Hepatic stellate cell (primary cell): ENCODE measurements around the gene CTDP1.

Experiments
- DNase-seq: peaks from one replicate; pipeline ENCODE4 v3.0.0; 2011; ENCODE audit warnings: low spot score

CTDP1 gene

DNA sequence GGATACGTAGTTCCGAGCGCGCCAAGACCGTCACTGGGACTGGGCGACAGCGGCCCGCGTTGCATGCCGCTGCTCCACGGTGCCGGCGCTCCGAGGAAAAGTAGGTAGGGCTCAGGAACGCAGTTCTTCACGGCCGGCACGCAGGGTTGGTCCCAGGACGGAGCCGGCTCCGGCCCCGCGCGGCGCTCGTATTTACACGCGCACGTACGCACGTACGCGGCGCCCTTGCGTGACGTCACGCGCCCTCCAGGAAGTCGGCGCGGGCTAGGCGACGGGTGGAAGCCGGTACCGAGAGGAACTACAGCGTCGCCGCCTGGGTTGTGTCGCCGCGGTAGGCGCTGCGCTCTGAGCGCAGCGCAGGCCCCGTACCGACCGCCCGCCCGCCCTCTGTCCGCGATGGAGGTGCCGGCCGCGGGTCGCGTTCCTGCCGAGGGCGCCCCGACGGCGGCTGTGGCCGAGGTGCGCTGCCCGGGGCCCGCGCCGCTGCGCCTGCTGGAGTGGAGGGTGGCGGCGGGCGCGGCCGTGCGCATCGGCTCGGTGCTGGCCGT, at the start of gene CTDP1:
TSS of gene CTDP1 (plus strand) at position 252 of the 548 bp plus-strand sequence. CDS start at position 397, 145 bp downstream.
- peak; percentile 94 for DNase-seq

DNA sequence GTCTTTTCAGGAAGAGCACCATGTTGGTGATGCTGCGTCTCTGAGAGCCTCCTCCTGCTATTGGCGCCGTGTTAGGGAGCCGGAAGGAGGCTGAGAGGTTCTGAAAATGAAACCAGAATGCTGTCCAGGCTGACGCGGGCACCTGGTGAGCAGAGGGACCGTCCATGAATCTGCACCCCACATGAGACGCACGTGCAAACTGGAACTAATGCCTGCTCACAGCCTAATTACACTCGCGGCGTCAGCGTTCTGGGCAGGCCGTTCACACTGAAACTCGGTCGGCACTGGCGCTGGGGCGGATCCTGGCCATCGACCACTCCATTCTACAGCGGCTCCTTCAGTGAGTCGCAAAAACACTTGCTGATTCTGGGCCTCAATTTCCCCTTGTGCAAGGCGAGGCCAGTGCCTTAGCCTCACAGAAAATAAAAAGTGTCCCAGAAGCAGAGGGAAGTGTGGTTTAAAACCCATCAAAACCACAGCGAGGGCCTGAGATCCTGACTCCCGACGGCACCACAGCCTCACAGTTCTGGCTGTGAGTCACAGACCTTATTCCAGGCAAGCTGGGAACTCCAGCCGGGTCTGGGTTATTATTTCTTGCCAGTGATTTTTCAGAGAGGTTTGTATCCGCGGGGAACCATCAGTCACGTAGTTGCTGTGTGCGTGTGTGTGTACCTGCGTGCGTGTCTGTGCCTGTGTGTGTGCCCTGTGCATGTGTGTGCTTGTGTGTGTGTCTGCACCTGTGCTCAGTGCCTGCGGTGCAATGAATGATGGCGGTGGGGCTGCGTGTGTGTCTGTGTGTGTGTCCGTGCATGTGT, 49.1 kb upstream of the CTDP1 start:
- no peak for DNase-seq

DNA sequence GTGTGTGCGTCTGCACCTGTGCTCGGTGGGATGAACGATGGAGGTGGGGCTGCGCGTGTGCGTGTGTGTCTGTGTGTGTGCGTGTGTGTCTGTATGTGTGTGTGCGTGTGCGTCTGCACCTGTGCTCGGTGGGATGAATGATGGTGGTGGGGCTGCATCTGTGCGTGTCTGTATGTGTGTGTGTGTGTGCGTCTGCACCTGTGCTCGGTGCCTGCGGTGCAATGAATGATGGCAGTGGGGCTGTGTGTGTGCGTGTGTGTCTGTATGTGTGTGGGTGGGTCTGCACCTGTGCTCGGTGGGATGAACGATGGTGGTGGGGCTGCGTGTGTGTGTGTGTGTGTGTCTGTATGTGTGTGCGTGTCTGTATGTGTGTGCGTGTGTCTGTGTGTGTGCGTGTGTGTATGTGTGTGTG, 48.5 kb upstream of the CTDP1 start:
- no peak for DNase-seq

GRCh38 chr18:79631761-79632446, 47.7 kb upstream of the CTDP1 start:
- no peak for DNase-seq

DNA sequence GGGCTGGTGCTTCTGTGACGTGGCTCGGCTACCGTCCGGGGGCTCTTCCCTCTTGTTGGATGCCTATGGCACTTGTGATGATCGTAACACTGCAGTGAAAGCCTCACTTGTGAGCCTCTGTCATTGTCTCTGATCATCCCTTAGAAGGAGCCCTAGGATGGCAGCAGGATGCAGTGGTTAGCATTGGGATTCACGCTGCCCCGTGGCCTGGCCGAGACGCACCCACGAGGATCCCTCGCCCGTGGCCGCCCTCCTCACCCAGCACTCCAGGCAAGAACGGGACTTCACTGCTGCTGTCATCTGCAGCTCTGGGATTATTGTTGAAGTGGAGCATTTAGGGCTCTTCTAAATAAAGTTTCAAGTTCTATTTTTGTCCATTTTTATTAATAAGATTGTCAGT, 46.8 kb upstream of the CTDP1 start:
- DNase-seq: no peak

DNA sequence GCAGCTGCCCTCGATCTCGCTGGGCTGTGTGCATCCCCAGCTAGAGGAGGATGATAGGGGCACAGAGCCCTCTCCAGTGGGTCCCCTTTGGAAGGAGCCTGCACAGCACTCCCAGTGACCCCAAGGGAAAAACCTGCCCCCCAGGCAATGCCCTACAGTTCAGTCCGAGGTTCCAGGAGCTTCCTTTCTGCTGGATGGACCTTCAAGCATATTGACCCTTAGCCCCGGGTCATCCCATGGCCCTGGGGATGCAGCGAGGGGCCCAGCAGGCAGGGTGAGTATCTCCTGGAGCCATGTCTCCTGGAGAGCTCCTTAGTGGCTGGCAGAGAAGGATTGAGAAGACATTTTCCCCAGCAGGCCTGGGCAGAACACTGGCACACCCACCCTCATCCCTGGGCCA, 45.4 kb upstream of the CTDP1 start:
- no peak for DNase-seq

GRCh38 chr18:79634593-79635426, 44.8 kb upstream of the CTDP1 start:
- DNase-seq: no peak

- no peak for DNase-seq
These were observed 44.2 kb upstream of the CTDP1 start for GRCh38 chr18:79635427-79635726.

GRCh38 chr18:79637181-79637920, 42.3 kb upstream of the CTDP1 start:
- no peak for DNase-seq

DNA sequence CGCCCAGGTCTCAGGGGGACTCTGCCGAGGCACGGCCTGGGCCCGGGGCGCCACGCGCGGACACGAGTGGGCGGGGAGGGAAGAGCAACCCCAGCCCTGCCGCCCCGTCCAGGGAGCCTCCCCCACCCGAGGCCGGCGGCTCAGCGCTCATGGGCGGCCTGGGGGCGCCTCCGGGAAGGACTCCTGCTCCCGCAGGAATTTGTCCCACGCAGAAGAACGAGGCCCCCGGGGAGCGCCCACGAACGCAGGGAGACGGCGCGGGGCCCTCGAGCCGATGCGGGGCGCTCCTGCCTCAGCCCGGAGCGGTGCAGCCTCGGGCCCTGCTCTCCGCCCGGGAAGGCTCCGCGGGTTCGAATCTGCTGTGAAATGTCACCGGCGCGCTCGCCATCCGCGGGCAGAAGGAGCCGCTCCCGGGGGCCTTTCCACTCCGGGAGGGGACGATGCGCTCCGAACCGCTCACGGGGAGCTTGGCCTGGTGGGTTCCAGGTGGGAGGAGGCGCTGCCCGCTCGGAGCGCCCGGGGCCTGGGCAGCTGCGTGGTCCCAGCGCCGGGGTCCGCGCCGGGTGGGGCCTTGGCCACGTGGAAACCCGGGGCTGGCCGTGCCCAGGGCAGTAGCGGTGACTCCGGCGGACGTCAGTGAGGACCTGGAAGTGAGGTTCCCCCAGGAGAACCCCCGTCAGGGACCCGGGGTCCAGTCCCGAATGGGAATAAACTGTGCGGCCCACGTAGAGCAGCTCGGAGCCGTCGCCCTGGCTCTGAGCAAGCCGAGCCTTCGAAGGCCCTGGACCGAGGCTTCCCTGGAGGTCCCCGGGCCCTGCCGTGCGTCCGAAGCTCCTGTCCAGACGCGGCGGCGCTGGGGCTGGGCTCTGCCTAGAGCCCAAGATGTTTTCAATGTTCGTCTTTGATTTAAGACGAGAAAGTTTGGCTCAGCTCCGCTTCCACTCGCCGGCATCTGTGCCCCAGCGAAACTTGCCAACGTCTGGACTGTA, 41.4 kb upstream of the CTDP1 start:
- DNase-seq: no peak

- no peak for DNase-seq
These were observed 40.4 kb upstream of the CTDP1 start for GRCh38 chr18:79639072-79639829.

DNA sequence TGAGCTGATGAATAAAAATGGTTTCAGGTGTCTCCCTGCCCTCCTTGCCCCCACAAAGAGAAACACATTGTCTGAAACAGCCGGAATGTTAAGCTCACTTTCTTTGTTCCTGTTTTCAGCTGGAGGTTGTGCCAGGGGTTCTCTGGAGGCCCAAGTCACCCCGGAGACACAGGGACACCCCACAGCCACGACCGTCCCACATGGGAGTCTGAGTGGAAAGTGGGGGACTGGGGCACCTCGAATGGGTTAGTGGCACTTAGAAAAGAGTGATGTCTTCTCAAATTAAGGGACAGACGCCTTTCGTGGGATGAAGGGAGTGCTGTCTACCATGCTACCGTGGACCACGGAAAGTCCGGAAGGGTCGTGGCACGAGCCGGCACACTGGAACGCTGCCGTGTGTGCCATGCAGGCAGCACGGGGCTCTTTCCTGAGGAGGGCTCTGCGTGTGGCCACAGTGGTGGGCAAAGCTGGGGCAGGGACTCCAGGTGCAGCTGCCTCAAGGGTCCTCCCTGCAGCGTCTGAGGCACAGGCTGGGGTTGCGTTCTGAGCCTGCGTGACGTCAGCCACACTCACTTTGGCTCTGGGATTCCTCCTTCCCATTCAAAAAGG, 39.4 kb upstream of the CTDP1 start:
- no peak for DNase-seq

- DNase-seq: no peak
These were observed 38.7 kb upstream of the CTDP1 start for GRCh38 chr18:79640875-79641274.

DNA sequence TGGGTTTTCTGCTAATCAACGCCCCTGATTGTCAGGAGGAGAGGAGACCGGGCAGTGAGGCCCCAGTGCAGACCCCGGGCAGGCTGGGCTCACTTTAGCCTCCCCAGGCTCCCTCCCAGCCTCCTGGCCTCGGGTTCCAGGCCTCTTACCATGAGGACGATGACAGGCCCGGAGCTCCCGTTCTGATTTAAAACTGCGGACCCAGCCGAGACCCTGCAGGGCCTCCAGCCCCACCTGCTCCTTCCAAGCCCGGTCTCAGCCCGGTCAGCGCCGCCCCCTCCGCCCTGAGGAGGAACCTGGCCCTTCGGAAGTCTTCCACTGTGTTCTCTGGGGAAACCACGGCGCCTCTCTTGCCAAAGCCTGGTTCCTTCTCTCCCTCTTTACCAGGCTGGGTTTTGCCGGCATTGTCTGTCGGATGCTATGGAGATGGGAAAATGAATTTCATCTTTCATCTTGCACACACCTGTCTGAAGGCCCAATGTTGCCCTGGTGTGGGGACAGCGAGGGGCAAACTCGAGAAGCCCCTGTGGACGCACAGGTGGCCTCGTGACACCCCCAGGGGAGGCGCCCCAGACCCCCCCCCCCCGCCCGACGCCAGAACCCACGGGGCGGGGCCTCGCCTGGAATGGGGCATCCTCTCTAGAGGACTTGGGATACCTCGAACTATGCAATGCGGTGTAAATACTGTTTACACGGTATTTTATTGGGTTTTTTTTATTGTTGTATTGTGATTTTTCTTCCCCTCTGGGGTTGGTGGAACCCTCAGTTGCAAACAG, 37.7 kb upstream of the CTDP1 start:
- DNase-seq: no peak

DNA sequence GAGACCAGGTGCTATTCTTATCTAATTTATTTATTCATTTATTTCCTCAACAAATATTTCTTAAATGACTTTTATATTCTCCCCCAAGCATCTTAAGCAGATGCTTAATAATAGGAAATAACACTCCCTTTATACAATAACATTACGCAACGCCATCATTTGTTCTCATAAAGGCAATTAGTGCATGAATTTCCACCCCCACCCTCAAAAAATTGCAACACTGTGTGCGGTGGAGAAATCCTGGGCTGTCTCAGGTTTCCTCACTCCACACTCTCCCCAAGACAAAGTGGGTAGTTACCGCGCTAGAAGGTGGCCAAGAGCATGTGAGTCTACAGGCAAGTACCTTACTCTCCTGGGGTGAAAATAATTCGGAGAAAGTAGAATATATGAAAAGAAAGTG, 37.0 kb upstream of the CTDP1 start:
- DNase-seq: no peak

- DNase-seq: no peak
These were observed 36.3 kb upstream of the CTDP1 start for GRCh38 chr18:79643054-79643984.

- DNase-seq: peak; percentile 81
These were observed 35.5 kb upstream of the CTDP1 start for GRCh38 chr18:79644006-79644665.
